Measurements from ENCODE around the gene HOXA3.

HOXA3 gene

DNA sequence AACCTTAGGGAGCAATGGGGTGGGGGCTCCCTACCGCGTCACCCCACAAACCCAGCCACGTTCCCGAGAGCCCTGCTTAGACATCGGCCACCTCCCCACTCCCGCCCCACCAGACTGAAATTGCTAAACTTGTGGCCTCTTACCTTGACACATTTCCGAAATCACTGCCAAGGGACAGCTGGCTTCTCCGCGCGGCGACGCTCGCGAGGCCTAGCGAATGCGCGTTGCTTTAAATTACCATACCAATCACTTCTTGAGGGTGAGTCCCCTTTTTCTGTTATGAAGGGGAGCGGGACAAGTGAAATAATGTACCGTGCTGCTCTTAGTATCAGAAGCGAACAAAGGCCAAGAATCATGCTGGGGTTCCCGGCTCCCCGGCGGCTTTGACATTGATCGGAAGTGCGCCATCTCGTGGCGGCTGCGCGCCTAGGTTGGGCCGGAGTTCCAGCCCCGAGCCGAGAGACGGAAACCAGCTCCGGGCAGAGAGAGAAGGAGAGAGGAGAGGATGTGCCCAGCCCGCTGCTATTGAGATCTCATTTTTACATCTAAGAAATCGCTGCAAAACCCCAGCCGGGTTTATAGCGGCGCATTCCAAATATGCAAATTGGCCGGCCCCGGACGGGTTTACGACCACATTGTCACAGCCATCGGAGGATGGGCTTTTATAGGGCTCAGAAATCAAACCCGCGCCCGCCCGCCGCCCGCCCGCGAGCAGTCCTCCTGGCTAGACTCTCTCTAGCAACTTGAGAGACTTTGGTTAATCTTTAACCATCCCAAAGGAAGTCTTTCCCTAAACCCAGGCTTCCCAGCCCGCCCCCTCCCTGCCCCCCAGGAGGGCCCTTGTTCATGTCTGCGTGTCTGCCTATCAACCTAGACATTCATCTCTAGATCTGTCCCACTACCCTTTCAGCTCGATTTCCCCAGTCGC is 27.4 kb upstream of the HOXA3 start:
- intact Hi-C loops (cut with DNase I) = no loop called here
- peak in 5 of 10 donors; percentile 6 to 85 (median 52) for DNase-seq

DNA sequence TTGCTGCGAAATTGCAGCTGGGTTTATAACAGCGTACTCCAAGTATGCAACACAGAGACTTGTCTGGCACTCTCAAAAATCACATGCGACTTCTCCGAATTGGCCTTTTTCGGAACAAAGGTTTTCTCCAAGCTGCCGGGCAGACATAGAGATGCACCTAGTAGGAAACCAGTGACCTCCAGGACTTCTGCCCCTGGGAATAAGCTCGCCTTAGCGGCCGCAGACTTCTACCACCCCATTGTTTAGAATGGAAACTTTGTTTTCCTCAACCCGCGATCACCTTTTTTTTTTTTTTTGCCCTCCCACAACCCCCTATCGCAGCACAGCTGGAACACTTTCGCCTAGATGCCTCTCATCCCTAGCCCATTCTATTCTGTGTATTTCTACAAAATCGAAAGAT is 26.6 kb upstream of the HOXA3 start:
- peak in 1 of 10 donors; percentile 46 for DNase-seq
- intact Hi-C loops (cut with DNase I) = no loop called here

DNA sequence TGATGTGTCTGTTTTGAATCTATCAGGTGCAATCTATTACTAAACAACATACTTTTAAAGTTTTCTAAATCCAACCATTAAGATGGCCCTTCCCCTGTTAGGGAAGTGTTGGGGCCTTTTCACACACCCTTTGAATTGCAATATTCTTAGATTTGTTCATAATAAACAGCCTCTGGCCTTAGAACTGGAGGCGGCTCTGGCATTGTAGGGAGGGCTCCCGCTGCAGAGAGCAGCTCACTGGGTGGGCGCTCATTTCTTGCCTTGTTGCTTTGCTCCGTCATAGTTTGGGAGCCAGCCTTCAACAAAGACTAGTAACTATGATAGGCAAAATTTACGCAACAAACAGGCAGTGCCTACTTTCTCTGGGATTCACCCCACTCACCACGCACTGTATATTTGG is 26.0 kb upstream of the HOXA3 start:
- intact Hi-C loops (cut with DNase I) = no loop called here
- DNase-seq = peak in 1 of 10 donors; percentile 9

DNA sequence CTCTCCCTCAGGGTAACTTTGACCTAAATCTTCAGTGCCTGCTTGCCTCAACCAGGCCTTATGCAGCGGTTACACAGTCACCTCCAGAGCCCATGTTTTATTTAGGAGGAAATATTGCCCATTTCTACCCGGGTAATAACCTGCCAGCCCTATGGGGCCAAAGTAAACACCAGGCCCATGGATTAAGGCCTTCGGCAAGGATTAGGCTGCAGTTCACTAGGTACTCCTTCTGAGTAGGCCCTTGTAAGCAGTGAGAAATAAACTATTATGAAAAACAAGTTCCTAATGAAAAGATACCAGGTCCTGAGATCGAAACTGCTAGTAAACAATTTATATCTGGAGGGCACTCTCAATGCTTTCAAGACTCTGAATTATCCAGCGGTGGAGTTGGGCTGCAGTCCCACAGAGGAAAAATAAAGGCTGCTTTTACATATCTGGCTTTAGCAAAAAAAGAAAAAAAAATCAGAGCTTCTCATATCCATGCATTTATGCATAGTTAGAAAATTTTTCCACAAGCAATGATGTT is 25.5 kb upstream of the HOXA3 start:
- intact Hi-C loops (cut with DNase I) = no loop called here
- DNase-seq = peak in 1 of 10 donors; percentile 3

DNA sequence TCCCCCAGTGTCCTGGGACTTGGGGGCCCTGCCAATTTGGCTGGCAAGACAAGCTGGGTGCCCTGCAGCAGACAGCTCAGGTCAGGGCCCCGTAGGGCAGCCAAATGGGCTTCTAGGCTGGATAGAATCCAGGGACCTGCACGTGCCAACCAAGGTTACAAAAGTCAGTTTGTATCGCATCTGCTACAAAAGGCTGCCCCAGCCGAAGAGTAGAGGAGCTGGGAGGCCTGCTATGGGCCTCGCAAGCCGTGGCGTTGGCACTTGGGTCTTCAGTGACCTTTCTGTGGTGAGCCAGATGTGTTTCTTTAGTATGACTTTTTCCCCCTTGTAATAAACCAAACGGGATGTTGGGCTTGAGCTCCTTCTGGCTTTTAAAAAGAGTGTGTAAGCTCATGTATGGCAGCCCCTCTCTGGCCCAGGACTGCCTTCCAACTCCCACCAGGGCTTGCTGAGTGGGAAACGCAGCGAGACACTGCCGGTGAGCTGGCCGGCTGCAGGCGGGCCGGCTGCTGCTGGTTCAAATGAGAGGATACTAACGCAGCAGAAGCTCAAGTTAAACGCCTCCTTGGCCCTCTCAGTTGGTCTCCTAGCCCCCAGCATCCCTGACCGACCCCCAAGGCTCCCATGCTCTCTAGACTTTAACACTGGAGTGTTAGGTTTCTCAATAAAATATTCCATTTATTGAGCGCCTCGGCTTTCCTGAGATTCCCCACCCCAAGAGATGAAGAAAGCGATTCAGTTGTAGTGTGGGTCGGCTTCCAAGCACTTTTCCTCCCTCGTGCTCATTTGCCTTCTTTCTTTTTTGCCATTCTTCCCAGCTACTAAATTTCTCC is 24.8 kb upstream of the HOXA3 start:
- DNase-seq = peak in 2 of 10 donors; percentile 40 to 49
- intact Hi-C loops (cut with DNase I) = no loop called here

- peak in 2 of 10 donors; percentile 24 to 27 for DNase-seq
- intact Hi-C loops (cut with DNase I) = no loop called here
These were observed 24.1 kb upstream of the HOXA3 start for GRCh38 chr7:27176524-27176845.

DNA sequence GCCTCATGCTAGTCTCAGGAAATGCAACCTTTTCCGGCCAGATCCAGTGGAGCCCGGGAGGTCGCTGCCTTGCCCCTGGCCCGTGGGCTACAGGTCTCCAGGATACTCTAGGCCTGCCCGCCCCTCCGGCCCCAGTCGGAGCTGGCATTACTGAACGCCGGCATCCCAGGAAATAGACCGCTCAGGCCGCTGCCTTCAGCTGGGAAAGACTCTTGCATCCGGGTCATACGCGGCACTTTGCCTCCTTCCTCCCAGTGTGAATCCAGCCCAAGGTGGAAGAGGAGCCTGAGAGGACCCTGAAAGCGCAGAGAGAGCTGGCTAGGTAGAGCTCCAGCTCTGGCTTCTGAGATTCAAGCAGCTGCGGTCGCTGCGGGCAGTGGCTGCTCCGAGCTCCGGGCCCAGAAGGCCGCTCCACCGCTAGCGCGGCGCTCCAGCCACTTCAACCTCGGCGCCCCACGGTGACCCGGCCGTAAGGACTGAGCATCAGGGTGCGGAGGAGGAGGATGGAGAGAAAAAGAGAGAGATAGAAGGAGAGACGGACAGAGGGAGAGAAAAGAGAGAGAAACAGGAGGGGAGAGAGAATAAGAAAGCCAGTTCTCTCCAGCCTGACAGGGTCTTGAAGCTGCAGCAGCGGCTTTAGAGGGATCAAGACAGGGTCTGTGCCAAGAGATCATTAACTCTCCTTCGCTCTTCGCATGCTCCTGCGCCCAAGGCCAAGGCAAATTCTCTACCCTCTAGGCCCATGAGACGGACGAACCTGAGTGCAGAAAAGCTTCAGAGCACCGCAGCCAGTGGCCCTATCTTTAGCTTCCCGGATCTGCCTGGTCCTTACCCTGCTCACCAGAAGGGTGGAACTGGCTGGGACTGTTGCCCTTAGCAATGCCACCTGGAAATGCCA is 23.5 kb upstream of the HOXA3 start:
- intact Hi-C loops (cut with DNase I) = no loop called here
- peak in 3 of 10 donors; percentile 3 to 73 (median 56) for DNase-seq

DNA sequence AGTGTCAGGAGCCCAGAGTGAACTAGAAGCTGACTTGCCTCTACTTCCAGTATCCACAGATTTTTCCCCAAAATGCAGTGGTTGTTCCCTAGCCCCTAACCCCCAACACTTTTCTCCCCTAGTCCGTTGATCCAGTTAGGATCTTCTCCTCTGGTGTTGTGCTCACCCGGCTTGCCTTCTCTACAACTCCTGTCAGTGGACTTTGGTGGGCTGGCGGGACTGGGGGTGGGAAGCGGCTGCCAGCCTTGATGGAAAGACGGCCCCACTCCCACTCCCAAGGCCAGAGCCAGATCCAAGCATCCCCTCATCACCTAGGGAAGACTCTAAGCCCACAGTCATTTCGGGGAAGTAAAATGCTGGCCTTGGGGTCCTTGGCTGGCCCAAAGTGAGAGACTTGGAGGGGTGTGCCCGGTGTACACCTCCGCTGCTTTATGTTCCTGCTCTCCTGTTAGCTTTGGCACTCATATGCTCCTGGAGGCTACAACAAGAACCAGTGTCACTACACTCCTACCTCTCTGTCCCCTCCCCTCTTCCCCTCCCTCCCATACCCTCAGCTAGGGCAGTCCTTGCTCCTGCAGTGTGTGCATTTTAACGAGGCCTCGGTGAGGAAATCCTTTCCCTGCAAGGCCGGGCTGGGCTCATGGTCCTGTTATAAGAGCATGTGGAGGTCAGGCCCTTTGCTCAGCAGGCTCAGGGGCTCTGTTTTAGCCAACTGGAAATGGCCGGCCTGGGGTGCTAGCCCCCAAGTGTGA is 22.7 kb upstream of the HOXA3 start:
- DNase-seq = peak in 3 of 10 donors; percentile 5 to 43 (median 26)
- intact Hi-C loops (cut with DNase I) = no loop called here

- intact Hi-C loops (cut with DNase I) = no loop called here
- peak in 4 of 10 donors; percentile 2 to 80 (median 64) for DNase-seq
These were observed 21.8 kb upstream of the HOXA3 start, which contains the start of gene HOXA10 for GRCh38 chr7:27173956-27174873. TSS of gene HOXA10 (minus strand) at chr7:27174320. CDS start at chr7:27174306, 14 bp downstream.

GRCh38 chr7:27173511-27173955 is 21.1 kb upstream of the HOXA3 start:
- DNase-seq = peak in 3 of 10 donors; percentile 41 to 78 (median 70)
- intact Hi-C loops (cut with DNase I) = no loop called here

GRCh38 chr7:27172823-27173510 is 20.6 kb upstream of the HOXA3 start:
- intact Hi-C loops (cut with DNase I) = no loop called here
- DNase-seq = peak in 4 of 10 donors; percentile 4 to 75 (median 57)

- intact Hi-C loops (cut with DNase I) = no loop called here
- peak in 3 of 10 donors; percentile 27 to 51 (median 40) for DNase-seq
These were observed 20.0 kb upstream of the HOXA3 start for GRCh38 chr7:27172315-27172774.

DNA sequence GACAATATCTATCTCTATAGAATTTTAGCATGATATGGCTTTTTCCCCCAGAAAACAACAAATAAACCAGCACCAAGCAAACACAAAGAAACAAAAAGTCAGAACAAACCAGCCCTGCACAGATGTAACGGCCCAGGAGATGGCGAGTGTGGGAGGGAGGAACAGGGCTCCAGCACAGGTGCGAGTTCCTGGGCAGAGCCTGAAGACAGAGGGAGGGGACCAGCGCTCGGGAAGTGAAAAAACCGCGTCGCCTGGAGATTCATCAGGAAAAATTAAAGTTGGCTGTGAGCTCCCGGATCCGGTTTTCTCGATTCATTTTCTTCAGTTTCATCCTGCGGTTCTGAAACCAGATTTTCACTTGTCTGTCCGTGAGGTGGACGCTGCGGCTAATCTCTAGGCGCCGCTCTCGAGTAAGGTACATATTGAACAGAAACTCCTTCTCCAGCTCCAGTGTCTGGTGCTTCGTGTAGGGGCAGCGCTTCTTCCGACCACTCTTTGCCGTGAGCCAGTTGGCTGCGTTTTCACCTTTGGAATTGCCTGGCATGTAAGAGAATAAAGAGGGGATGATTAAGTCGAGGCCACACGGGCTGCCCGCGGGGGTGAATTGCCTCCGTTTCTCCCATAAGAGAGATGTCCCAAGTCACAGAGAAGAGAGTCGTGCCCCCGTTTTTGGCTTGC is 19.4 kb upstream of the HOXA3 start:
- DNase-seq = peak in 4 of 10 donors; percentile 6 to 46 (median 21)
- intact Hi-C loops (cut with DNase I) = no loop called here

- intact Hi-C loops (cut with DNase I) = no loop called here
- peak in 4 of 10 donors; percentile 2 to 72 (median 53) for DNase-seq
These were observed 18.9 kb upstream of the HOXA3 start for GRCh38 chr7:27171325-27171636.

DNA sequence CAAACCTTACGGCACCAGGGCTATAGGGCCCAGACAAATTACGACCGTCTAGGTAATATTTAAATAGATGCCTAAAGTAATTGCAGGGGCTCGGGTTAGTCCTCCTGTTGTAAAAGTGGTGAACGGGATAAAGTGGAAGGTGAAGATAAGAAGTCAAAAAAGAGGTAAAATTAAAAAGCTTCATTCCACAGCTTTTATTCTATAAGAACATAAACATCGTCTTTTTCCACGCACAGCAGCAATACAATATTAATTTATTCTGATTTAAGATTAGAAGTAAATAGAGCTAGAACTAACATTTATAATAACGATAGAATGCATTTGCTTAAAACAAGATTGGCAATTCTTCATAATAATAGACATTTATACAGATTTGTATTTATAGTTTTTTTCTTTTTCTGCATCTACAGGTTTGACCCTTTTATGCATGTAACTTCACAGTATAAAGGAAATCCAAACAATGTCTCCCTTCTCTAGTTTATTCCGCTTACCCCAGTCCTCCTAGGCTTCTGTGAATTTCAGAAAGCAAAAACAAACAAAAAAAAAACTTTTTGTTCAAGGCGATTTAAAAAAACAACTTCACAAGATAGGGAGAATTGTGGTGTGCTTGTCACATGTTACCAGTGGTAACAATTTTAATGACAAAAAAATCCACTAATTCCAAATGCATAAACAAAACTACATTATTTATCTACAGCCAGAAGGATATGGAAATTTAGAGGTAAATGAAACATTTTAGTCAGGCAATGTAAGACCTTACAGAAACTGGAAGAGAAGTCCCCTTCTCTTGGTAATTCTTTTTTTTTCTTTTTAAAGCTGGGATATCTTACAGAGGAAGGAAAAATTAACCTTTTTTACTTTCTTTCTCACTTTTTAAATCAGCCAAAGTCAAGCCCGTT is 18.3 kb upstream of the HOXA3 start:
- DNase-seq = no peak
- intact Hi-C loops (cut with DNase I) = no loop called here
